GM12878 (cell line): Measurements from ENCODE around the gene IGLL1. TPM values are rescaled to one million over a fixed set of nuclear protein-coding genes. Genes with fewer than 3 reads are reported as not detected.

Experiments used
- ATAC-seq: fragments of 200-7000 bp; cut with Tn5 transposase; 3 replicates; pipeline ENCODE4 v1.9.1; 2020; ENCODE audit warnings: mild to moderate bottlenecking, moderate library complexity
- BruUV-seq: library from RNA; stranded (reverse); fragments of 400-500 nt; replicated peaks from 2 replicates; lab custom pipeline; 2021; lab: Mats Ljungman, UMichigan
- CTCF ChIA-PET: fragments of 300-600 bp; sonication (Branson Sonifier 250); formaldehyde crosslinking; extraction: SDS; loops from one replicate; lab custom pipeline; 2021; ENCODE audit warnings: inconsistent platforms; lab: Yijun Ruan, JAX
- POLR2A ChIA-PET: fragments of 350-600 bp; formaldehyde crosslinking; extraction: SDS; loops from one replicate; lab custom pipeline; 2021; ENCODE audit warnings: inconsistent platforms; lab: Charles Lee
- RAD21 ChIA-PET: fragments of 300-600 bp; sonication (Branson Sonifier 250); formaldehyde crosslinking; loops from one replicate; lab custom pipeline; 2023; ENCODE audit warnings: antibody characterized with exemption; ENCODE audit not compliant: unreplicated experiment; lab: Charles Lee
- SMC1A ChIA-PET: fragments of 300-600 bp; sonication (Branson Sonifier 250); formaldehyde crosslinking; loops from one replicate; lab custom pipeline; 2023; ENCODE audit not compliant: unreplicated experiment, uncharacterized antibody; lab: Charles Lee
- DNase-seq: peaks from one replicate; pipeline ENCODE4 v3.0.0-alpha.2; 2011; ENCODE audit warnings: low read depth, low spot score
- FAIRE-seq: peaks from 3 replicates; lab custom pipeline; 2011; peaks lifted over from hg19 to GRCh38; lab: Jason Lieb, UNC
- H2AFZ ChIP-seq: 2 replicates; pipeline ENCODE4 v1.6.0; 2011; ENCODE audit warnings: low read depth, low read length, control low read depth; ENCODE audit not compliant: control insufficient read depth
- H3K27ac ChIP-seq: 2 replicates; pipeline ENCODE4 v1.5.1; 2011; ENCODE audit warnings: control low read depth; ENCODE audit not compliant: control insufficient read depth, insufficient read depth
- H3K27me3 ChIP-seq, 2 experiments: replicated peaks in 1 of 2; 2 replicates each; pipeline versions ENCODE4 v1.6.0 to v1.6.1; 2011; ENCODE audit warnings: low read length in 1 of 2; ENCODE audit not compliant: control insufficient read depth in 2 of 2, insufficient read depth in 2 of 2
- H3K36me3 ChIP-seq, 2 experiments: 2 replicates each; pipeline ENCODE4 v1.5.1; 2011; ENCODE audit warnings: low read length in 1 of 2; ENCODE audit not compliant: control insufficient read depth in 2 of 2, insufficient read depth in 2 of 2
- H3K4me1 ChIP-seq: 2 replicates; pipeline ENCODE4 v1.6.1; 2011; ENCODE audit warnings: mild to moderate bottlenecking, low read length, moderate library complexity, mixed read lengths; ENCODE audit not compliant: control insufficient read depth, insufficient read depth
- H3K4me2 ChIP-seq: 2 replicates; pipeline ENCODE4 v1.6.0; 2011; ENCODE audit warnings: control low read depth; ENCODE audit not compliant: control insufficient read depth, insufficient read depth
- H3K4me3 ChIP-seq: fragments of 200-600 bp; sonication (generic); 2 replicates; pipeline ENCODE4 v1.5.1; 2016
- H3K79me2 ChIP-seq: 2 replicates; pipeline ENCODE4 v1.6.0; 2011; ENCODE audit warnings: low read length; ENCODE audit not compliant: control insufficient read depth, insufficient read depth
- H3K9ac ChIP-seq: 2 replicates; pipeline ENCODE4 v1.8.0; 2011; ENCODE audit warnings: low read length, control low read depth, mixed read lengths; ENCODE audit not compliant: control insufficient read depth, insufficient read depth
- H3K9me3 ChIP-seq: replicated peaks from 3 replicates; pipeline ENCODE4 v1.5.1; 2011; ENCODE audit warnings: mild to moderate bottlenecking, low read length; ENCODE audit not compliant: control insufficient read depth, insufficient read depth
- H4K20me1 ChIP-seq: 2 replicates; pipeline ENCODE4 v1.6.0; 2011; ENCODE audit not compliant: control insufficient read depth, insufficient read depth
- BACH1 ChIP-seq: fragments of 450-650 bp; IDR thresholded peaks from 2 replicates; pipeline ENCODE4 v1.6.1; 2017; ENCODE audit warnings: mild to moderate bottlenecking, borderline replicate concordance
- CBFB ChIP-seq: IDR thresholded peaks from 2 replicates; pipeline ENCODE4 v1.6.1; 2016; ENCODE audit warnings: antibody characterized with exemption, low read depth
- CHD4 ChIP-seq: fragments of 200-600 bp; sonication (generic); IDR thresholded peaks from 2 replicates; pipeline ENCODE4 v1.6.1; 2016; ENCODE audit warnings: mild to moderate bottlenecking
- JUND ChIP-seq: IDR thresholded peaks from 2 replicates; pipeline ENCODE4 v1.6.1; 2012; ENCODE audit warnings: low read depth, mild to moderate bottlenecking, low read length, improper control_type of control experiment, moderate library complexity
- KDM1A ChIP-seq: fragments of 200-600 bp; sonication (generic); IDR thresholded peaks from 2 replicates; pipeline ENCODE4 v1.6.1; 2016; ENCODE audit warnings: borderline replicate concordance
- LARP7 ChIP-seq: fragments of 450-650 bp; IDR thresholded peaks from 2 replicates; pipeline ENCODE4 v1.6.1; 2017; ENCODE audit warnings: mild to moderate bottlenecking
- MEF2B ChIP-seq: fragments of 450-650 bp; IDR thresholded peaks from 2 replicates; pipeline ENCODE4 v1.6.1; 2018; ENCODE audit warnings: mild to moderate bottlenecking, moderate library complexity; ENCODE audit not compliant: partially characterized antibody, poor library complexity, severe bottlenecking
- MTA2 ChIP-seq: fragments of 450-650 bp; IDR thresholded peaks from 2 replicates; pipeline ENCODE4 v1.6.1; 2016; ENCODE audit warnings: low read depth, mild to moderate bottlenecking, moderate library complexity
- NR2C1 ChIP-seq: fragments of 450-650 bp; IDR thresholded peaks from 2 replicates; pipeline ENCODE4 v1.6.1; 2017; ENCODE audit warnings: antibody characterized with exemption, mild to moderate bottlenecking, moderate library complexity
- POLR2AphosphoS5 ChIP-seq: IDR thresholded peaks from 2 replicates; pipeline ENCODE4 v1.6.1; 2011; ENCODE audit warnings: mild to moderate bottlenecking, low read length, inconsistent platforms
- RELB ChIP-seq: fragments of 450-650 bp; IDR thresholded peaks from 2 replicates; pipeline ENCODE4 v1.6.1; 2017; ENCODE audit warnings: low read depth, mild to moderate bottlenecking, moderate library complexity
- RFX5 ChIP-seq: IDR thresholded peaks from 2 replicates; pipeline ENCODE4 v1.6.1; 2011; ENCODE audit warnings: low read depth, low read length, improper control_type of control experiment
- SMC3 ChIP-seq: IDR thresholded peaks from 2 replicates; pipeline ENCODE4 v1.6.1; 2011; ENCODE audit warnings: low read length, improper control_type of control experiment, borderline replicate concordance
- ZNF217 ChIP-seq: fragments of 450-650 bp; IDR thresholded peaks from 2 replicates; pipeline ENCODE4 v1.6.1; 2017; ENCODE audit warnings: antibody characterized with exemption, mild to moderate bottlenecking
- WGBS: methylation state at CpG from one replicate; pipeline ENCODE4 v1.1.6; 2016; ENCODE audit warnings: low lambda C conversion rate; ENCODE audit not compliant: insufficient replicate concordance, insufficient coverage; ENCODE audit errors: missing lambda C conversion rate; 5-methylcytosine and 5-hydroxymethylcytosine counted together
- in situ Hi-C: fragments of 300-500 bp; cut with MboI; formaldehyde crosslinking; loops from 9 replicates; pipeline ENCODE4 v1.14.3; 2018; ENCODE audit warnings: mixed read lengths
- intact Hi-C: fragments of 100-400 bp; cut with micrococcal nuclease; formaldehyde crosslinking; loops from one replicate; pipeline ENCODE4 v1.14.2; 2022; ENCODE audit not compliant: unreplicated experiment
- polyA plus RNA-seq, 11 experiments: library from polyadenylated mRNA; depleted of rRNA in 4 of 11; unstranded in 6 of 11; stranded (reverse) in 5 of 11; fragments of >200 nt; fragmentation: Nextera tagmentation in 4 of 11; fragmentation: Illumina TruSeq in 1 of 11; extraction: Ambion mirVana in 4 of 11; extraction: Trizol in 1 of 11; gene quantifications; 1 replicate in 1 of 11; 2 replicates in 10 of 11; pipeline versions ENCODE4 v1.2.1 to v1.2.3, GENCODE V29; 2011 to 2016; ENCODE audit warnings: inconsistent platforms in 2 of 11, missing spikeins in 2 of 11, low read depth in 1 of 11
- total RNA-seq, 4 experiments: library from RNA; depleted of rRNA in 3 of 4; stranded (reverse); fragments of >200 nt in 3 of 4; fragmentation: Illumina TruSeq in 1 of 4; extraction: Trizol in 1 of 4; gene quantifications; 2 replicates each; pipeline versions ENCODE4 v1.2.1 to v1.2.3, GENCODE V29; 2013 to 2021
- TF ChIP-seq, protein P1 (sequence below): IDR thresholded peaks from 2 replicates; pipeline ENCODE4 v1.6.1; 2012; ENCODE audit warnings: mild to moderate bottlenecking, low read depth, low read length

Gene IGLL1
- total and polyA plus RNA-seq, 10 of the 15 experiments (the other 5 are each of a cell fraction or from before 2014, with no cell fraction given): not detected

- no peak for TF ChIP-seq RELB
- TF ChIP-seq NR2C1: no peak
Observed at GRCh38 chr22:23530766-23531282, 49.3 kb downstream of the IGLL1 start (continued).

DNA sequence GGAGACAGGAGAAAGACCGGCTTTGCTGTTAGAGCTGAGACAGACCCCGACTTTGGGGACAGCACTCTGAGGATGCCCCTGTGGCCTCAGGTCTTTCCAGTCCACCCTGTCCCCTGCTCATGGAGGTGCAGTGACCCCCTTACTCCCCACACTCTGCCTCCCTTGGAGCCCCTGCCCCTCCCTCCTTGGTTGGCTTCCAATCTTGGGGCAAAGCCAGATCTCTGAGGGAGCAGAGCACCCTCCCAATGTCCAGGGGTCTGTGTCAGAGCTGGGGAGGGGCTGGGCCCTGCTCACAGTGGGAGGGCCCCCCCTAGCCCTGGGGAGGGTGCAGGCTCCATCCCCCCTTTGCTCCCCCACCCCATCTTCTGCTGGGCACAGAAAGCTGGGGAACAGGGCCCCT lies 50.0 kb downstream of the IGLL1 start:
- WGBS: 0% methylated on average over 2 of the region's 2 CpGs
- intact Hi-C loops: loop anchor here (10.0 kb wide), 1 partner anchor 215 kb away; no protein-coding TSS in a partner anchor
- FAIRE-seq: no peak

More for the DNA sequence above, 50.0 kb downstream of the IGLL1 start:
- Histone ChIP-seq H3K9me3 (no peaks in the 10 kb centered on the region), H3K4me3 (no peak overlapping the region), H3K27me3 (no peaks in the 10 kb centered on the region; a peak in 1 of 4 replicates), H2AFZ (no peak overlapping the region), H3K36me3 (no peaks in the 10 kb centered on the region), H3K79me2 (no peaks in the 10 kb centered on the region), H3K4me1 (no peaks in the 10 kb centered on the region), H4K20me1 (no peaks in the 10 kb centered on the region), H3K4me2 (no peak overlapping the region), H3K9ac (no peak overlapping the region), H3K27ac (no peak overlapping the region)
- TF ChIP-seq CHD4 (no peak), CBFB (no peak), LARP7 (no peak), POLR2AphosphoS5 (no peak), KDM1A (no peak), SMC3 (no peak), MEF2B (no peak), MTA2 (no peak), BACH1 (no peak), JUND (no peak), RFX5 (no peak), ZNF217 (no peak)
- TF ChIP-seq, protein P1, sequence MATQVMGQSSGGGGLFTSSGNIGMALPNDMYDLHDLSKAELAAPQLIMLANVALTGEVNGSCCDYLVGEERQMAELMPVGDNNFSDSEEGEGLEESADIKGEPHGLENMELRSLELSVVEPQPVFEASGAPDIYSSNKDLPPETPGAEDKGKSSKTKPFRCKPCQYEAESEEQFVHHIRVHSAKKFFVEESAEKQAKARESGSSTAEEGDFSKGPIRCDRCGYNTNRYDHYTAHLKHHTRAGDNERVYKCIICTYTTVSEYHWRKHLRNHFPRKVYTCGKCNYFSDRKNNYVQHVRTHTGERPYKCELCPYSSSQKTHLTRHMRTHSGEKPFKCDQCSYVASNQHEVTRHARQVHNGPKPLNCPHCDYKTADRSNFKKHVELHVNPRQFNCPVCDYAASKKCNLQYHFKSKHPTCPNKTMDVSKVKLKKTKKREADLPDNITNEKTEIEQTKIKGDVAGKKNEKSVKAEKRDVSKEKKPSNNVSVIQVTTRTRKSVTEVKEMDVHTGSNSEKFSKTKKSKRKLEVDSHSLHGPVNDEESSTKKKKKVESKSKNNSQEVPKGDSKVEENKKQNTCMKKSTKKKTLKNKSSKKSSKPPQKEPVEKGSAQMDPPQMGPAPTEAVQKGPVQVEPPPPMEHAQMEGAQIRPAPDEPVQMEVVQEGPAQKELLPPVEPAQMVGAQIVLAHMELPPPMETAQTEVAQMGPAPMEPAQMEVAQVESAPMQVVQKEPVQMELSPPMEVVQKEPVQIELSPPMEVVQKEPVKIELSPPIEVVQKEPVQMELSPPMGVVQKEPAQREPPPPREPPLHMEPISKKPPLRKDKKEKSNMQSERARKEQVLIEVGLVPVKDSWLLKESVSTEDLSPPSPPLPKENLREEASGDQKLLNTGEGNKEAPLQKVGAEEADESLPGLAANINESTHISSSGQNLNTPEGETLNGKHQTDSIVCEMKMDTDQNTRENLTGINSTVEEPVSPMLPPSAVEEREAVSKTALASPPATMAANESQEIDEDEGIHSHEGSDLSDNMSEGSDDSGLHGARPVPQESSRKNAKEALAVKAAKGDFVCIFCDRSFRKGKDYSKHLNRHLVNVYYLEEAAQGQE: no peak
- BruUV-seq: no TSS peak
- in situ Hi-C loops: no loop called here
- DNase-seq: no peak
- ChIA-PET POLR2A (no interaction called here), CTCF (no interaction called here), SMC1A (interaction anchor here (1.0 kb wide), 1 partner anchor 571 kb away, joined by 4 read pairs; no protein-coding TSS in a partner anchor), RAD21 (no interaction called here)
- no peak for ATAC-seq
